H1 (cell line): Measurements from ENCODE around the gene ERI2. TPM values are rescaled to one million over a fixed set of nuclear protein-coding genes. Genes with fewer than 3 reads are reported as not detected.

Experiments used
- CBX8 ChIP-seq: fragments of 300-800, 300-1000 bp; sonication (generic); IDR thresholded peaks from 2 replicates; pipeline ENCODE4 v1.7.1; 2016; ENCODE audit warnings: low read depth, low read length, borderline replicate concordance
- GTF2F1 ChIP-seq: IDR thresholded peaks from 2 replicates; pipeline ENCODE4 v1.6.1; 2012; ENCODE audit warnings: low read depth, low read length, improper control_type of control experiment, borderline replicate concordance
- SP4 ChIP-seq: IDR thresholded peaks from 2 replicates; pipeline ENCODE4 v1.6.1; 2012; ENCODE audit warnings: low read length, inconsistent platforms
- SRF ChIP-seq: IDR thresholded peaks from 2 replicates; pipeline ENCODE4 v1.6.1; 2011; ENCODE audit warnings: mild to moderate bottlenecking, low read depth, low read length, moderate library complexity
- YY1 ChIP-seq: IDR thresholded peaks from 2 replicates; pipeline ENCODE4 v1.6.1; 2011; ENCODE audit warnings: low read depth, mild to moderate bottlenecking, low read length
- polyA plus RNA-seq, 7 experiments: library from polyadenylated mRNA; depleted of rRNA in 3 of 7; stranded (reverse) in 5 of 7; unstranded in 2 of 7; fragments of >200 nt in 5 of 7; fragments of 200-250 nt in 2 of 7; gene quantifications; 1 replicate in 5 of 7; 2 replicates in 1 of 7; 4 replicates in 1 of 7; pipeline versions ENCODE4 v1.2.1 to v1.2.3, GENCODE V29; 2011 to 2013; ENCODE audit warnings: missing spikeins in 2 of 7, mixed read lengths in 2 of 7
- total RNA-seq: library from RNA; stranded (reverse); fragmentation: NEBNext Ultra II Directional; extraction: Animal tissue kit (Norgen Biotek cat#: 25700); gene quantifications from 2 replicates; pipeline ENCODE4 v1.2.1, GENCODE V29; 2021

Gene ERI2
- total and polyA plus RNA-seq, 2 of the 8 experiments (the other 6 are each of a cell fraction or from before 2014, with no cell fraction given) = 11.0 to 12.6 TPM

DNA sequence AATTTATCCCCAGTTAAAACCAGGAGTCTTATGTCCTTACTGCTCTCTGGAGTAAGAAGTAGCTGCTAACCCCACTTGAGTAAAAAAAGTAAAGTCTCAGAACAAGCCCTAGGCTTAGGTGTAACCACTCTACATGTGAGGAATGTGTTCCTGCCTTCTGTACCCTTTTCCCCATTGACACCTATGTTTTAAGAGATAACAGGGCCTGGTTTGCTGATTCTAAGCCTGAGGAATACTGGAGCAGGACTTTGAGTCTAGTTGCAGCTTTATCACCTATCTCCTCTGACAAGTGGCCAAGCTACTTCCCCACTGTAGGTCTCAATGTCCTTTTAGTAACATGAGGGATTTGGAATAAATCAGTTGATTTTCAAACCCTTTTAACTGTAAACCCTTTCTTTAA, 40.3 kb upstream of the ERI2 start (continued):
- TF ChIP-seq YY1 (no peak), SRF (no peak), GTF2F1 (no peak), SP4 (no peak), CBX8 (no peak)
